ENCODE data around the gene SPTLC1. TPM values are rescaled to one million over a fixed set of nuclear protein-coding genes. Genes with fewer than 3 reads are reported as not detected.

The SPTLC1 gene
- total and polyA plus RNA-seq, 10 of the 15 experiments (the other 5 are each of a cell fraction or from before 2014, with no cell fraction given): 38.0 to 68.7 (median 52.8) TPM

DNA sequence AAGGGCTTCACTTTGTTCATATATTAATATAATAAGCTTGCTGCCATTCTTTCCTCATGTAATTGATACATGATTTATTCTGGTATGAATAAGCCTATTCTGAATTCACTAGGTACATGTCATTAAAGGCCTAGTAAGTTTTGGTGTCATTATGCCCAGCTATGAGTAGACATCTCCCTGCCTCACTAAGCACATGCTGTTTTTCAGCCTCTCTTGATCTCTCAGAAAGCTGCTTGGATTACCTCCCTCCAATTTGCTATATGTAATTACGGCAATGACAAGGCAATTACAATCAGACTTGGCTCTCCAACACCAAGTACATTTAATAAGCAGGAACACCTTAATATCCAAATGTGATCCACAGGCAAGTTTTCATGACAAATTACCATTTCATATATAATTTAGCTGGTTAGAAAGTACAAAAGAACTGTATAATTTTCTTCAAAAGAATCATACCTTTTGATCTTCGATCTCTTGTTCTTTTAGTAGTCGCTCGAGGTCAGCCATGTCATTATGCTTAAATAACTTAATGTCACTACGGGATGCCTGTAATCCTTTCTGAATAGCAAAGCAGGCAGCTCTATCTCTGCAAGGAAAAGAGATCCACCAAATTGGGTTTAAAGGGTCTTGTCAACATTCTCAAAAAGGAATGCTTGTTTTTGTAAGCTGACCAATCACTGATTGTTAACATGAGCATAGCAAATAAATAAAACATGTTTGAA lies 56.3 kb downstream of the SPTLC1 start:
- Histone ChIP-seq H3K4me2 (ENCODE audit: control insufficient read depth, insufficient read depth) (no peak overlapping the region), H3K4me1 (ENCODE audit: control insufficient read depth, insufficient read depth, low read length) (peaks cover 3% of the 10 kb centered on the region; the same call in 1 of the 2 replicates), H3K36me3 (ENCODE audit: control insufficient read depth in 2 of 2, insufficient read depth in 2 of 2, low read length in 1 of 2) (peaks cover 9 to 25% of the 10 kb centered on the region in 2 experiments), H3K79me2 (ENCODE audit: control insufficient read depth, insufficient read depth, low read length) (no peaks in the 10 kb centered on the region; the same call in none of the 2 replicates), H4K20me1 (ENCODE audit: control insufficient read depth, insufficient read depth) (no peaks in the 10 kb centered on the region), H3K27ac (ENCODE audit: control insufficient read depth, insufficient read depth) (no peak overlapping the region), H3K9me3 (replicated peaks; ENCODE audit: control insufficient read depth, insufficient read depth, low read length) (peaks cover 13% of the 10 kb centered on the region), H2AFZ (ENCODE audit: control insufficient read depth, low read depth, low read length) (no peak overlapping the region), H3K27me3 (replicated peaks in 1 of 2; ENCODE audit: control insufficient read depth in 2 of 2, insufficient read depth in 2 of 2, low read length in 1 of 2) (no peaks in the 10 kb centered on the region), H3K9ac (ENCODE audit: control insufficient read depth, insufficient read depth, low read length) (no peak overlapping the region), H3K4me3 (no peak overlapping the region)
- no peak for FAIRE-seq
- ChIA-PET POLR2A (no interaction called here), CTCF (interaction anchor here (1.2 kb wide), 1 partner anchor 104 kb away, joined by 4 read pairs; no protein-coding TSS in a partner anchor), RAD21 (ENCODE audit: unreplicated experiment) (no interaction called here), SMC1A (ENCODE audit: uncharacterized antibody, unreplicated experiment) (interaction anchor here (1.1 to 1.4 kb wide), 2 partner anchors 14 to 29 kb away, joined by 3 to 4 read pairs; no protein-coding TSS in a partner anchor)
- 99% methylated on average over 5 of the region's 5 CpGs for WGBS (ENCODE audit: insufficient coverage, insufficient replicate concordance, low lambda C conversion rate, missing lambda C conversion rate)
- in situ Hi-C loops (cut with MboI) (no loop called here), intact Hi-C loops (cut with micrococcal nuclease; ENCODE audit: unreplicated experiment) (no loop called here)
- no TSS peak for BruUV-seq (replicated peaks)
- no peak for DNase-seq (ENCODE audit: low read depth, low spot score)
- no peak for ATAC-seq
- TF ChIP-seq, protein P1, sequence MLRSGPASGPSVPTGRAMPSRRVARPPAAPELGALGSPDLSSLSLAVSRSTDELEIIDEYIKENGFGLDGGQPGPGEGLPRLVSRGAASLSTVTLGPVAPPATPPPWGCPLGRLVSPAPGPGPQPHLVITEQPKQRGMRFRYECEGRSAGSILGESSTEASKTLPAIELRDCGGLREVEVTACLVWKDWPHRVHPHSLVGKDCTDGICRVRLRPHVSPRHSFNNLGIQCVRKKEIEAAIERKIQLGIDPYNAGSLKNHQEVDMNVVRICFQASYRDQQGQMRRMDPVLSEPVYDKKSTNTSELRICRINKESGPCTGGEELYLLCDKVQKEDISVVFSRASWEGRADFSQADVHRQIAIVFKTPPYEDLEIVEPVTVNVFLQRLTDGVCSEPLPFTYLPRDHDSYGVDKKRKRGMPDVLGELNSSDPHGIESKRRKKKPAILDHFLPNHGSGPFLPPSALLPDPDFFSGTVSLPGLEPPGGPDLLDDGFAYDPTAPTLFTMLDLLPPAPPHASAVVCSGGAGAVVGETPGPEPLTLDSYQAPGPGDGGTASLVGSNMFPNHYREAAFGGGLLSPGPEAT (IDR thresholded peaks at IDR 0.05; ENCODE audit: low read depth): no peak
- TF ChIP-seq BCL11A (IDR thresholded peaks at IDR 0.05; ENCODE audit: low read depth, low read length): no peak
- no peak for TF ChIP-seq SREBF1 (IDR thresholded peaks at IDR 0.05; ENCODE audit: low read length)
- TF ChIP-seq SMC3 (IDR thresholded peaks at IDR 0.05; ENCODE audit: borderline replicate concordance, low read length): no peak
- TF ChIP-seq RFX5 (IDR thresholded peaks at IDR 0.05; ENCODE audit: low read depth, low read length): no peak
- no peak for TF ChIP-seq PAX8 (IDR thresholded peaks at IDR 0.05)
- no peak for TF ChIP-seq ATF7 (IDR thresholded peaks at IDR 0.05; ENCODE audit: low read depth)
- TF ChIP-seq NR2F1 (conservative IDR thresholded peaks at IDR 0.05): no peak
- no peak for TF ChIP-seq YY1 (IDR thresholded peaks at IDR 0.05; ENCODE audit: low read depth, low read length)
- TF ChIP-seq, protein P2, sequence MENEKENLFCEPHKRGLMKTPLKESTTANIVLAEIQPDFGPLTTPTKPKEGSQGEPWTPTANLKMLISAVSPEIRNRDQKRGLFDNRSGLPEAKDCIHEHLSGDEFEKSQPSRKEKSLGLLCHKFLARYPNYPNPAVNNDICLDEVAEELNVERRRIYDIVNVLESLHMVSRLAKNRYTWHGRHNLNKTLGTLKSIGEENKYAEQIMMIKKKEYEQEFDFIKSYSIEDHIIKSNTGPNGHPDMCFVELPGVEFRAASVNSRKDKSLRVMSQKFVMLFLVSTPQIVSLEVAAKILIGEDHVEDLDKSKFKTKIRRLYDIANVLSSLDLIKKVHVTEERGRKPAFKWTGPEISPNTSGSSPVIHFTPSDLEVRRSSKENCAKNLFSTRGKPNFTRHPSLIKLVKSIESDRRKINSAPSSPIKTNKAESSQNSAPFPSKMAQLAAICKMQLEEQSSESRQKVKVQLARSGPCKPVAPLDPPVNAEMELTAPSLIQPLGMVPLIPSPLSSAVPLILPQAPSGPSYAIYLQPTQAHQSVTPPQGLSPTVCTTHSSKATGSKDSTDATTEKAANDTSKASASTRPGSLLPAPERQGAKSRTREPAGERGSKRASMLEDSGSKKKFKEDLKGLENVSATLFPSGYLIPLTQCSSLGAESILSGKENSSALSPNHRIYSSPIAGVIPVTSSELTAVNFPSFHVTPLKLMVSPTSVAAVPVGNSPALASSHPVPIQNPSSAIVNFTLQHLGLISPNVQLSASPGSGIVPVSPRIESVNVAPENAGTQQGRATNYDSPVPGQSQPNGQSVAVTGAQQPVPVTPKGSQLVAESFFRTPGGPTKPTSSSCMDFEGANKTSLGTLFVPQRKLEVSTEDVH (IDR thresholded peaks at IDR 0.05; ENCODE audit: low read depth, partially characterized antibody): no peak

Measured in GM12878 (cell line).